Measurements from ENCODE around the gene ZC2HC1C. TPM values are rescaled to one million over a fixed set of nuclear protein-coding genes. Genes with fewer than 3 reads are reported as not detected.

Gene ZC2HC1C
- polyA plus RNA-seq, 2 of the 4 experiments (the other 2 are of a cell fraction): 2.7 to 3.9 TPM

GRCh38 chr14:75128596-75128990 lies 59.2 kb downstream of the ZC2HC1C start (continued):
- TF ChIP-seq, protein P1, sequence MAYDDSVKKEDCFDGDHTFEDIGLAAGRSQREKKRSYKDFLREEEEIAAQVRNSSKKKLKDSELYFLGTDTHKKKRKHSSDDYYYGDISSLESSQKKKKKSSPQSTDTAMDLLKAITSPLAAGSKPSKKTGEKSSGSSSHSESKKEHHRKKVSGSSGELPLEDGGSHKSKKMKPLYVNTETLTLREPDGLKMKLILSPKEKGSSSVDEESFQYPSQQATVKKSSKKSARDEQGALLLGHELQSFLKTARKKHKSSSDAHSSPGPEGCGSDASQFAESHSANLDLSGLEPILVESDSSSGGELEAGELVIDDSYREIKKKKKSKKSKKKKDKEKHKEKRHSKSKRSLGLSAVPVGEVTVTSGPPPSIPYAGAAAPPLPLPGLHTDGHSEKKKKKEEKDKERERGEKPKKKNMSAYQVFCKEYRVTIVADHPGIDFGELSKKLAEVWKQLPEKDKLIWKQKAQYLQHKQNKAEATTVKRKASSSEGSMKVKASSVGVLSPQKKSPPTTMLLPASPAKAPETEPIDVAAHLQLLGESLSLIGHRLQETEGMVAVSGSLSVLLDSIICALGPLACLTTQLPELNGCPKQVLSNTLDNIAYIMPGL (CRISPR knock-in tag; IDR thresholded peaks at IDR 0.05; ENCODE audit: borderline replicate concordance): no peak
- TF ChIP-seq BHLHE40 (IDR thresholded peaks at IDR 0.05; ENCODE audit: low read depth, low read length) (no peak), CEBPB (IDR thresholded peaks at IDR 0.05) (no peak), KDM5A (IDR thresholded peaks at IDR 0.05) (no peak)

Small RNA genes within 50 kb of the gene (small RNA-seq; reads per million reads assigned to genes)
- gene HIF1AP1 (0 reads per million in 6 experiments), gene RNU6-689P (0 reads per million in 6 experiments)

Other genes starting within 250 kb of the ZC2HC1C start
- gene PROX2, start 193.5 kb upstream of the ZC2HC1C start, polyA plus RNA-seq (2011; rRNA removed): not detected in 2 replicates
- gene PROX2, start 193.5 kb upstream of the ZC2HC1C start, polyA plus RNA-seq (2017; fragmentation: RNase III; extraction: RNeasy Plus Mini Kit Qiagen cat#74134 plus additional on column Dnase treatment): not detected in 3 replicates
- 129 and 137 TPM in 2 replicates for gene DLST, start 187.7 kb upstream of the ZC2HC1C start, polyA plus RNA-seq (2011; rRNA removed)
- 102 to 113 TPM (median 102 TPM) in 3 replicates for gene DLST, start 187.7 kb upstream of the ZC2HC1C start, polyA plus RNA-seq (2017; fragmentation: RNase III; extraction: RNeasy Plus Mini Kit Qiagen cat#74134 plus additional on column Dnase treatment)
- gene RPS6KL1, start 146.4 kb upstream of the ZC2HC1C start, polyA plus RNA-seq (2011; rRNA removed): 0.32 and 0.40 TPM in 2 replicates
- gene RPS6KL1, start 146.4 kb upstream of the ZC2HC1C start, polyA plus RNA-seq (2017; fragmentation: RNase III; extraction: RNeasy Plus Mini Kit Qiagen cat#74134 plus additional on column Dnase treatment): 0.71 to 1.2 TPM (median 0.99 TPM) in 3 replicates
- gene PGF, start 114.0 kb upstream of the ZC2HC1C start, polyA plus RNA-seq (2011; rRNA removed): 0.52 and 0.63 TPM in 2 replicates
- gene PGF, start 114.0 kb upstream of the ZC2HC1C start, polyA plus RNA-seq (2017; fragmentation: RNase III; extraction: RNeasy Plus Mini Kit Qiagen cat#74134 plus additional on column Dnase treatment): 1.1 to 1.2 TPM (median 1.1 TPM) in 3 replicates
- gene EIF2B2, start 66.7 kb upstream of the ZC2HC1C start, polyA plus RNA-seq (2011; rRNA removed): 116 and 142 TPM in 2 replicates
- gene EIF2B2, start 66.7 kb upstream of the ZC2HC1C start, polyA plus RNA-seq (2017; fragmentation: RNase III; extraction: RNeasy Plus Mini Kit Qiagen cat#74134 plus additional on column Dnase treatment): 86.2 to 88.4 TPM (median 86.3 TPM) in 3 replicates
- gene MLH3, start 18.2 kb upstream of the ZC2HC1C start, polyA plus RNA-seq (2011; rRNA removed): 30.8 and 32.3 TPM in 2 replicates
- gene MLH3, start 18.2 kb upstream of the ZC2HC1C start, polyA plus RNA-seq (2017; fragmentation: RNase III; extraction: RNeasy Plus Mini Kit Qiagen cat#74134 plus additional on column Dnase treatment): 15.2 to 16.2 TPM (median 16.0 TPM) in 3 replicates
- 26.5 and 36.7 TPM in 2 replicates for gene ACYP1, start 5.6 kb upstream of the ZC2HC1C start, polyA plus RNA-seq (2011; rRNA removed)
- gene ACYP1, start 5.6 kb upstream of the ZC2HC1C start, polyA plus RNA-seq (2017; fragmentation: RNase III; extraction: RNeasy Plus Mini Kit Qiagen cat#74134 plus additional on column Dnase treatment): 30.0 to 34.3 TPM (median 33.3 TPM) in 3 replicates
- gene NEK9, start 57.4 kb downstream of the ZC2HC1C start, polyA plus RNA-seq (2011; rRNA removed): 75.9 and 79.7 TPM in 2 replicates
- 44.3 to 51.1 TPM (median 49.4 TPM) in 3 replicates for gene NEK9, start 57.4 kb downstream of the ZC2HC1C start, polyA plus RNA-seq (2017; fragmentation: RNase III; extraction: RNeasy Plus Mini Kit Qiagen cat#74134 plus additional on column Dnase treatment)
- gene TMED10, start 107.0 kb downstream of the ZC2HC1C start, polyA plus RNA-seq (2011; rRNA removed): 354 and 378 TPM in 2 replicates
- 275 to 294 TPM (median 290 TPM) in 3 replicates for gene TMED10, start 107.0 kb downstream of the ZC2HC1C start, polyA plus RNA-seq (2017; fragmentation: RNase III; extraction: RNeasy Plus Mini Kit Qiagen cat#74134 plus additional on column Dnase treatment)
- 197 and 256 TPM in 2 replicates for gene FOS, start 209.2 kb downstream of the ZC2HC1C start, polyA plus RNA-seq (2011; rRNA removed)
- 2.0 to 4.2 TPM (median 2.7 TPM) in 3 replicates for gene FOS, start 209.2 kb downstream of the ZC2HC1C start, polyA plus RNA-seq (2017; fragmentation: RNase III; extraction: RNeasy Plus Mini Kit Qiagen cat#74134 plus additional on column Dnase treatment)